Measurements from ENCODE around the gene HEBP2. TPM values are rescaled to one million over a fixed set of nuclear protein-coding genes. Genes with fewer than 3 reads are reported as not detected.

Gene HEBP2, protein sequence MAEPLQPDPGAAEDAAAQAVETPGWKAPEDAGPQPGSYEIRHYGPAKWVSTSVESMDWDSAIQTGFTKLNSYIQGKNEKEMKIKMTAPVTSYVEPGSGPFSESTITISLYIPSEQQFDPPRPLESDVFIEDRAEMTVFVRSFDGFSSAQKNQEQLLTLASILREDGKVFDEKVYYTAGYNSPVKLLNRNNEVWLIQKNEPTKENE
- total RNA-seq, result 100 to 1,000 TPM; 119 to 797 (median 222) TPM

GRCh38 chr6:138403801-138404665 is at the start of gene HEBP2:
HEBP2 (plus strand) TSS chr6:138404223; CDS start chr6:138404496, 273 bp downstream.
- TF ChIP-seq, protein P1, sequence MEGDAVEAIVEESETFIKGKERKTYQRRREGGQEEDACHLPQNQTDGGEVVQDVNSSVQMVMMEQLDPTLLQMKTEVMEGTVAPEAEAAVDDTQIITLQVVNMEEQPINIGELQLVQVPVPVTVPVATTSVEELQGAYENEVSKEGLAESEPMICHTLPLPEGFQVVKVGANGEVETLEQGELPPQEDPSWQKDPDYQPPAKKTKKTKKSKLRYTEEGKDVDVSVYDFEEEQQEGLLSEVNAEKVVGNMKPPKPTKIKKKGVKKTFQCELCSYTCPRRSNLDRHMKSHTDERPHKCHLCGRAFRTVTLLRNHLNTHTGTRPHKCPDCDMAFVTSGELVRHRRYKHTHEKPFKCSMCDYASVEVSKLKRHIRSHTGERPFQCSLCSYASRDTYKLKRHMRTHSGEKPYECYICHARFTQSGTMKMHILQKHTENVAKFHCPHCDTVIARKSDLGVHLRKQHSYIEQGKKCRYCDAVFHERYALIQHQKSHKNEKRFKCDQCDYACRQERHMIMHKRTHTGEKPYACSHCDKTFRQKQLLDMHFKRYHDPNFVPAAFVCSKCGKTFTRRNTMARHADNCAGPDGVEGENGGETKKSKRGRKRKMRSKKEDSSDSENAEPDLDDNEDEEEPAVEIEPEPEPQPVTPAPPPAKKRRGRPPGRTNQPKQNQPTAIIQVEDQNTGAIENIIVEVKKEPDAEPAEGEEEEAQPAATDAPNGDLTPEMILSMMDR (IDR thresholded peaks at IDR 0.05; ENCODE audit: low read depth), result no peak

DNA sequence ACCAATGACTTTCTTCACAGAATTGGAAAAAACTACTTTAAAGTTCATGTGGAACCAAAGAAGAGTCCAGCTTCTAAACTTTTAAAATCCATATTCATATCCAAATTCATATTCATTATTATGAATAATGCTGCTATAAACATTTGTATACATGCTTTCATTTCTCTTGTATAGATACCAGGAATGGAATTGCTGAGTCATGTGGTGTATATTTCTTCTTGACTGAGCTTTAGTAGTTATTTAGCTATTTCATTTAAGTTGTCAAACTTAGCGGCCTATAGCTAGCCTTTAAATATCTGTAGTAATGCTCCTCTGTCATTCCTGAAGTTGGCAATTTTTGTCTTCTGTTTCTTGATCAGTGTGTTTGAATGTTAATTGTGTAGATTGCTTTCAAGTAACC is 46.1 kb upstream of the HEBP2 start:
- TF ChIP-seq, protein P1 (IDR thresholded peaks at IDR 0.05; ENCODE audit: low read depth), result no peak

DNA sequence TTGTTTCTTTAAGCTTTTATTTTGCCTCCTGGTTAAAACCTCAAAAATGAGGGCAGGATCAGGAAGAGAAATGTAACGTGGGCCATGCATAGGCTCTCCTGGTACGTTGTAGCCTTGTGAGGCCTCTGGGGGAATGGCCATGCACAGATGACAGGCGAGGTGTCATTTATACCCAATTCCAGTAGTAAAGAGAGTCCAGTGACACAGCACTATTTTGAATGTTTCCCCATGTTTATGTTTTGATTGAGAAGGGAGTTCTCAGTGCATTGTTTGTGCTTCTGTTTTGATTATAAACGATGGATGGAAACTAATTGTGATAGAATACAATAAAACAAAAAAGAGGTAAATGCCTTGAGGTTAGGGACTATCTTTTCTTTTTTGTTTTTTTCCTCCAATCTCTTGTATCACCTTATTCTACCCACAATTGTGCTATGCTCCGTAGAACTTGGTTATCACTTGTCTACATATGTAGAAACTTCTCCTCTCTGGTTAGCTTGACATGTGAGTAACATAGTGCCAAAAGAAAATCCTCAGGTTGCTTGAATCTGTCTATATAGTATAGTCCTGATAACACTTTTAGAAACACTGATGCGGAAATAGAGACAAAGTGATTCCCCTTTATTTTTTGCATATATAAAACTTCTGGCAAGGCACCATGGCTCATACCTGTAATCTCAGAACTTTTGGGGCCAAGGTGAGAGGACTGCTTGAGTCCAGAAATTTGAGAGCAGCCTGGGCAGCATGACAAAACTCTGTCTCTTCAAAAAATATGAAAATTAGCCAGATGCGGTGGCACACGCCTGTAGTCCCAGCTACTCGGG is 33.2 kb upstream of the HEBP2 start:
- TF ChIP-seq, protein P1 (IDR thresholded peaks at IDR 0.05; ENCODE audit: low read depth), result no peak

GRCh38 chr6:138371452-138371711 is 32.6 kb upstream of the HEBP2 start:
- TF ChIP-seq, protein P1 (IDR thresholded peaks at IDR 0.05; ENCODE audit: low read depth), result no peak

DNA sequence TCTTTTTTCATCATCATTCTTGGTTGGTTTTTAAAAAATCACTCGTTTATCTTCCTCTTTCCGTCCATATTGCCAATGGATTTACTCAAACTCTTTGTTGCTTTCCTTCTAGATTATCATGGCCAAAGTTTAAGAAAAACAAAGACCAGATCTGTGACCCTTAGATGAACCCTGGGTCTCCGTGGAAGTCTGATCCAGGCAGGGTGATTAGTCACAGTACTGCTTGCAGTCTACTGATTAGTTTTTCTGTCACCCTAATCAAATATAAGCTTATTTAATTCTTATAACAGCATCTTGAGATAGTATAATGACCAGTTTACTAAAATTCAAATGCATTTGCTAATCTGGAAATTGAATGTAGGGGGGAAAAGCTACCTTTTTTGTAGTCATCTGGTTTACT is 32.3 kb upstream of the HEBP2 start:
- TF ChIP-seq, protein P1 (IDR thresholded peaks at IDR 0.05; ENCODE audit: low read depth), result no peak

DNA sequence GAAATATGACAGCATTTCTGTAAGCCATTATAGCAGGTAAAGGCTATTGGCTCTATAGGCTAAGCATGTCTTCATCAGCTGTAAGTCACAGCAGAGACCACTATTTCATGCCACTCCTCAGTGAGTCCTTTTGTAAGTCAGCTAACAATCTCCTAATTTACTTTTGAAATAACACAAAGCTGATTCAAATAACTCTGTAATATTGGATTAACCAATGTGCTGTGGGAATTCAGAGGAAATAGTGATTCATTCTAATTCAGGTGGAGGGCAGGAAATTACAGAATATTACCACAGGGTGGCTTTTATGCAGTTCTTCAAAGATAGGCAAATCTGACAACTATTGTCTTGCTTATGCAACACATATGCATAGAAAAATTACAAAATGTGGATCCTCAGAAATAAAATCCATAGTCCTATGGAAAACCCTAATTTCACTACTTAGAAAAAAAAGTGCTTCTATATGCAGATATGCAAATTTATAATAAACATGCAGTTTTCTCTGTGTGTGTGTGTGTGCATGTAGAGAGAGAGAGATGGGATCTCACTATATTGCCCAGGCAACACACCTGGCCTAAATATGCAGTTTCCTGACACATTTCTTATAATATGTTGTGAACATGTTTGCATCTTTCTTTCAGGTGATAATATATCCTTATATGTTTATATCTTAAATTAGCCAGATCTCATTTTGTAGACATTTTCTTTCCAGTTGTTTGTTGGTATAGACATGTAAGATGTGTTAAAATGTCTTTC is 31.1 kb upstream of the HEBP2 start:
- TF ChIP-seq, protein P1 (IDR thresholded peaks at IDR 0.05; ENCODE audit: low read depth), result no peak

Data from subcutaneous adipose tissue (tissue), 4 donors.